HFFc6 (cell line): ENCODE data around the gene NXF1. TPM values are rescaled to one million over a fixed set of nuclear protein-coding genes. Genes with fewer than 3 reads are reported as not detected.

Experiments used
- DNase-seq: peaks from one replicate; pipeline ENCODE4 v3.0.0-alpha.2; 2018
- H3K27ac Mint-ChIP-seq: 2 replicates; pipeline ENCODE4 v1.8.0; 2020; ENCODE audit warnings: mild to moderate bottlenecking, mixed read lengths
- H3K27me3 Mint-ChIP-seq: 2 replicates; pipeline ENCODE4 v1.8.0; 2021; ENCODE audit warnings: mild to moderate bottlenecking, moderate library complexity, mixed read lengths; ENCODE audit not compliant: insufficient read depth
- H3K36me3 Mint-ChIP-seq: 2 replicates; pipeline ENCODE4 v1.8.0; 2021; ENCODE audit warnings: low read depth, mixed read lengths
- H3K4me1 Mint-ChIP-seq: 2 replicates; pipeline ENCODE4 v1.8.0; 2020; ENCODE audit warnings: low read depth, mixed read lengths
- H3K4me3 Mint-ChIP-seq: 2 replicates; pipeline ENCODE4 v1.8.0; 2020; ENCODE audit warnings: mild to moderate bottlenecking, moderate library complexity, mixed read lengths
- H3K9me3 Mint-ChIP-seq: 2 replicates; pipeline ENCODE4 v1.8.0; 2020; ENCODE audit warnings: mild to moderate bottlenecking, mixed read lengths
- CTCF ChIP-seq: fragments of 200-600 bp; sonication (generic); IDR thresholded peaks from 2 replicates; pipeline ENCODE4 v1.5.0; 2021; ENCODE audit warnings: antibody characterized with exemption, mild to moderate bottlenecking
- long read RNA-seq: library from polyadenylated mRNA; unstranded; transcript quantifications from one replicate; pipeline ENCODE4 v2.0.0, GENCODE V29; 2019
- total RNA-seq, 6 experiments: library from RNA; stranded (reverse); fragmentation: NEBNext Ultra II Directional; extraction: Animal tissue kit (Norgen Biotek cat#: 25700); gene quantifications; 2 replicates in 1 of 6; 3 replicates in 5 of 6; pipeline ENCODE4 v1.2.3, GENCODE V29; 2021

NXF1 gene
- 10 to 100 TPM; 51.5 to 57.7 (median 55.0) TPM for total RNA-seq
- long read RNA-seq, transcript NXF1-201 (21 exons, 2,346 nt) = major isoform, 23 of 34 reads
- long read RNA-seq, partial matches to known transcripts = 5 of 34 reads
- long read RNA-seq, other reads (novel, unspliced or antisense) = 6 of 34 reads

GRCh38 chr11:62805076-62805892 is at the start of gene NXF1:
Gene NXF1, minus strand, starts transcription at chr11:62805440. Its CDS starts 84 bp downstream, at chr11:62805356.
- Mint-ChIP-seq H3K27ac (peak within 1 kb of the TSS; percentile 98), H3K4me3 (peak within 1 kb of the TSS; percentile 99), H3K27me3 (peaks cover 13% of the 10 kb centered on the region), H3K9me3 (peaks cover 4% of the 10 kb centered on the region; the same call in 1 of the 2 replicates), H3K4me1 (peaks cover 39% of the 10 kb centered on the region), H3K36me3 (peaks cover 17% of the 10 kb centered on the region)
- DNase-seq = peak; percentile 94
- TF ChIP-seq CTCF = peak; percentile 44

GRCh38 chr11:62854013-62854824 is 49.0 kb upstream of the NXF1 start:
- Mint-ChIP-seq H3K27ac (peak overlapping the region; percentile 93), H3K36me3 (peaks cover 43% of the 10 kb centered on the region), H3K4me3 (peak overlapping the region; percentile 97), H3K27me3 (peaks cover 18% of the 10 kb centered on the region), H3K4me1 (peaks cover 46% of the 10 kb centered on the region), H3K9me3 (peaks cover 10% of the 10 kb centered on the region)
- no peak for TF ChIP-seq CTCF
- no peak for DNase-seq

- Mint-ChIP-seq H3K9me3 (peaks cover 10% of the 10 kb centered on the region), H3K4me3 (peak overlapping the region; percentile 97), H3K4me1 (peaks cover 45% of the 10 kb centered on the region), H3K27me3 (peaks cover 19% of the 10 kb centered on the region), H3K36me3 (peaks cover 43% of the 10 kb centered on the region), H3K27ac (peak overlapping the region; percentile 93)
- TF ChIP-seq CTCF = no peak
- DNase-seq = no peak
Measured at GRCh38 chr11:62853279-62853965, 48.2 kb upstream of the NXF1 start.

- peaks cover 43% of the 10 kb centered on the region for H3K36me3 Mint-ChIP-seq
- DNase-seq = no peak
- peak overlapping the region; percentile 97 for H3K4me3 Mint-ChIP-seq
- H3K27ac Mint-ChIP-seq = peak overlapping the region; percentile 93
- peaks cover 10% of the 10 kb centered on the region for H3K9me3 Mint-ChIP-seq
- peaks cover 19% of the 10 kb centered on the region for H3K27me3 Mint-ChIP-seq
- peaks cover 37% of the 10 kb centered on the region for H3K4me1 Mint-ChIP-seq
- no peak for TF ChIP-seq CTCF
Measured at GRCh38 chr11:62852523-62853188, 47.4 kb upstream of the NXF1 start.
